Endodermal cell (in vitro differentiated cells): ENCODE measurements around the gene PDCL2. TPM values are rescaled to one million over a fixed set of nuclear protein-coding genes. Genes with fewer than 3 reads are reported as not detected.

Experiments
- DNase-seq: peaks from one replicate; pipeline ENCODE4 v3.0.0-alpha.2; 2017
- H3K27ac ChIP-seq: 2 replicates; pipeline ENCODE4 v1.5.1; 2013; ENCODE audit warnings: mild to moderate bottlenecking, low read depth, low read length, moderate library complexity
- H3K27me3 ChIP-seq: 2 replicates; pipeline ENCODE4 v1.6.1; 2013; ENCODE audit warnings: mild to moderate bottlenecking, low read length, moderate library complexity; ENCODE audit not compliant: insufficient read depth, control insufficient read depth, poor library complexity, severe bottlenecking
- H3K36me3 ChIP-seq: 2 replicates; pipeline ENCODE4 v1.7.0; 2013; ENCODE audit warnings: mild to moderate bottlenecking, low read length, moderate library complexity; ENCODE audit not compliant: control insufficient read depth, insufficient read depth
- H3K4me1 ChIP-seq: one replicate; pipeline ENCODE4 v1.7.0; 2013; ENCODE audit warnings: low read length; ENCODE audit not compliant: control insufficient read depth, insufficient read depth
- H3K4me3 ChIP-seq: 2 replicates; pipeline ENCODE4 v1.5.1; 2013; ENCODE audit warnings: mild to moderate bottlenecking, low read length, moderate library complexity
- H3K9ac ChIP-seq: 2 replicates; pipeline ENCODE4 v1.6.1; 2013; ENCODE audit warnings: mild to moderate bottlenecking, low read length, moderate library complexity; ENCODE audit not compliant: poor library complexity, severe bottlenecking; ENCODE audit errors: extremely low read depth
- H3K9me3 ChIP-seq: 2 replicates; pipeline ENCODE4 v1.6.1; 2013; ENCODE audit warnings: mild to moderate bottlenecking, low read length, moderate library complexity; ENCODE audit not compliant: control insufficient read depth
- H3K27ac Mint-ChIP-seq: 2 replicates; pipeline ENCODE4 v1.8.0; 2020; ENCODE audit warnings: mixed read lengths
- H3K27me3 Mint-ChIP-seq: 2 replicates; pipeline ENCODE4 v1.8.0; 2021; ENCODE audit warnings: mild to moderate bottlenecking, mixed read lengths; ENCODE audit not compliant: insufficient read depth
- H3K36me3 Mint-ChIP-seq: 2 replicates; pipeline ENCODE4 v1.8.0; 2020; ENCODE audit warnings: low read depth, mixed read lengths
- H3K4me1 Mint-ChIP-seq: 2 replicates; pipeline ENCODE4 v1.8.0; 2020; ENCODE audit warnings: mixed read lengths
- H3K4me3 Mint-ChIP-seq: 2 replicates; pipeline ENCODE4 v1.8.0; 2020; ENCODE audit warnings: mild to moderate bottlenecking, moderate library complexity, mixed read lengths
- H3K9me3 Mint-ChIP-seq: 2 replicates; pipeline ENCODE4 v1.8.0; 2020; ENCODE audit warnings: mild to moderate bottlenecking, mixed read lengths
- CTCF ChIP-seq: fragments of 200-600 bp; sonication (generic); conservative IDR thresholded peaks from 2 replicates; pipeline ENCODE4 v1.5.0; 2021; ENCODE audit warnings: antibody characterized with exemption, mild to moderate bottlenecking
- WGBS, 2 experiments: methylation state at CpG; one replicate each; pipeline versions ENCODE4 v1.1.5 to v1.1.7; 2013; ENCODE audit warnings: missing lambda C conversion rate in 2 of 2, mixed read lengths in 1 of 2; ENCODE audit not compliant: insufficient coverage in 1 of 2, insufficient read length in 1 of 2; 5-methylcytosine and 5-hydroxymethylcytosine counted together
- total RNA-seq, 2 donors: library from RNA; stranded (reverse); fragmentation: NEBNext Ultra II Directional in 1 of 2; extraction: Animal tissue kit (Norgen Biotek cat#: 25700) in 1 of 2; gene quantifications; 2 replicates in 1 of 2; 3 replicates in 1 of 2; pipeline ENCODE4 v1.2.1, GENCODE V29; 2021

PDCL2 gene
- total RNA-seq, 2 donors from 2014 or later: not detected

DNA sequence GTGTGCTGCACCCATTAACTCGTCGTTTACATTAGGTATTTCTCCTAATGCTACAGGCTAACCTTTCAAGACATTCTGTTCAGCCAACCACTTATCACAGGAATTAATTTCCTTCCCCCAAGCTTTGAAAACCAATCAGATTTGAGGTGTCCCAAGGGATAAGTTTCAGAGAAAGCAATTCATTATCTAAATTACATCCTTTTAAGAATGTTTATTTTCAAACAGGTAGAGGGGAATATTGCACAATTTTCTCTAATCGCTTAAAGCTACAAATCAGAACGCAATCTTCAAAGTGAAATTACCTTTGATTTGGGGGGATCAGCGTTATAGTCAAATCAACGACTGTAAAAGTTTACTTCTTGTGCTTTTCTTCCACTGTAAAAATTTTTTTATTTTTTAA is 46.9 kb downstream of the PDCL2 start:
- no peak for TF ChIP-seq CTCF
- Histone ChIP-seq H3K9me3 (no peaks in the 10 kb centered on the region), H3K4me3 (peak overlapping the region; percentile 93), H3K36me3 (no peaks in the 10 kb centered on the region), H3K9ac (peak overlapping the region; percentile 72), H3K27me3 (no peaks in the 10 kb centered on the region), H3K4me1 (no peaks in the 10 kb centered on the region), H3K27ac (no peak overlapping the region)
- Mint-ChIP-seq H3K27me3 (no peaks in the 10 kb centered on the region), H3K36me3 (peaks cover 3% of the 10 kb centered on the region), H3K27ac (peak overlapping the region; percentile 90), H3K9me3 (no peaks in the 10 kb centered on the region), H3K4me1 (peaks cover 48% of the 10 kb centered on the region), H3K4me3 (peak overlapping the region; percentile 88)
- 0 to 2% methylated on average over 3 to 6 of the region's 6 CpGs for WGBS, 2 experiments
- DNase-seq: no peak

DNA sequence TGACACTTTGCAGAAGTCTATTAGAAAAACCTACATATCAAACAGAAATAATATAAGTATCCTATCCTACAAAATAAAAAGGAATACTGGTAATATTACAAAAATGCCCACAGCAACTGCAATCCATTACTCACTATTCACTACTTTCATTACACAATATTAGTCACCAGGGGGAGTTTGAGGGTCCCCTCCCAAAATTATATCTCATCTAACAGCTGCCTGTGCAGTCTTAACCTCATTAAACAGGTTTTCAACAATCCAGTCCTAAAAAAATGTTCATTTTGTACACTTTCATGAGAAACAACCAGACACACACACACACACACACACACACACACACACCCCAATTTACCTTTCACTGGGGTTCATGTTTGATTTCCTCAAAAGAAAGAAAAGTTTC is 48.2 kb downstream of the PDCL2 start:
- H3K4me3 Mint-ChIP-seq: peak overlapping the region; percentile 88
- no peaks in the 10 kb centered on the region for H3K9me3 ChIP-seq
- H3K36me3 ChIP-seq: no peaks in the 10 kb centered on the region
- peaks cover 48% of the 10 kb centered on the region for H3K4me1 Mint-ChIP-seq
- peak overlapping the region; percentile 93 for H3K4me3 ChIP-seq
- H3K27ac ChIP-seq: no peak overlapping the region
- no peak for DNase-seq
- H3K27me3 Mint-ChIP-seq: no peaks in the 10 kb centered on the region
- H3K36me3 Mint-ChIP-seq: peaks cover 8% of the 10 kb centered on the region
- no peaks in the 10 kb centered on the region for H3K27me3 ChIP-seq
- H3K9ac ChIP-seq: no peak overlapping the region
- no peak overlapping the region for H3K27ac Mint-ChIP-seq
- H3K9me3 Mint-ChIP-seq: no peaks in the 10 kb centered on the region
- TF ChIP-seq CTCF: peak; percentile 59
- no peaks in the 10 kb centered on the region for H3K4me1 ChIP-seq

- Histone ChIP-seq H3K9me3 (peaks cover 9% of the 10 kb centered on the region), H3K4me3 (no peak overlapping the region), H3K9ac (no peak overlapping the region), H3K36me3 (no peaks in the 10 kb centered on the region), H3K27me3 (no peaks in the 10 kb centered on the region), H3K4me1 (no peaks in the 10 kb centered on the region), H3K27ac (no peak overlapping the region)
- Mint-ChIP-seq H3K9me3 (peaks cover 7% of the 10 kb centered on the region), H3K4me1 (peaks cover 35% of the 10 kb centered on the region), H3K27me3 (no peaks in the 10 kb centered on the region), H3K27ac (peak overlapping the region; percentile 53), H3K36me3 (peaks cover 24% of the 10 kb centered on the region), H3K4me3 (no peak overlapping the region)
- 95 to 100% methylated on average over 2 to 3 of the region's 3 CpGs for WGBS, 2 experiments
- no peak for TF ChIP-seq CTCF
- DNase-seq: no peak
Observed at GRCh38 chr4:55540271-55540670, 51.8 kb downstream of the PDCL2 start.
